Activated T-helper 1 cell treated with anti-CD3 and anti-CD28 coated beads, Interleukin-12 subunit alpha, Interleukin-12 subunit beta, Interleukin-2, Interleukin-4 antibody, amounts not matched to agents 30 ng/mL and 10 ng/mL and 1 ng/mL, durations not matched to agents 14 hours and 24 hours and 36 hours (primary cell): ENCODE data around the gene PMEL. TPM values are rescaled to one million over a fixed set of nuclear protein-coding genes. Genes with fewer than 3 reads are reported as not detected.

ENCODE experiments used
- DNase-seq: peaks from one replicate; pipeline ENCODE4 v3.0.0; 2021; ENCODE audit warnings: low spot score
- H3K27ac Mint-ChIP-seq: one replicate; pipeline ENCODE4 v1.8.0; 2021; ENCODE audit warnings: mild to moderate bottlenecking, mixed read lengths
- H3K27me3 Mint-ChIP-seq: one replicate; pipeline ENCODE4 v1.8.0; 2022; ENCODE audit warnings: mild to moderate bottlenecking, moderate library complexity, mixed read lengths; ENCODE audit not compliant: insufficient read depth
- H3K36me3 Mint-ChIP-seq: one replicate; pipeline ENCODE4 v1.8.0; 2021; ENCODE audit warnings: low read depth, mixed read lengths
- H3K4me1 Mint-ChIP-seq: one replicate; pipeline ENCODE4 v1.8.0; 2021; ENCODE audit warnings: low read depth, mixed read lengths
- H3K4me3 Mint-ChIP-seq: one replicate; pipeline ENCODE4 v1.8.0; 2021; ENCODE audit warnings: mild to moderate bottlenecking, moderate library complexity, mixed read lengths
- H3K9me3 Mint-ChIP-seq: one replicate; pipeline ENCODE4 v1.8.0; 2021; ENCODE audit warnings: mixed read lengths
- intact Hi-C: fragments of 100-400 bp; cut with micrococcal nuclease; formaldehyde crosslinking; loops from one replicate; pipeline ENCODE4 v1.15.1; 2024
- total RNA-seq: library from RNA; stranded (reverse); gene quantifications from 2 replicates; pipeline ENCODE4 v1.2.3, GENCODE V29; 2022

PMEL gene
- total RNA-seq, 1 donor from 2014 or later, result not detected

DNA sequence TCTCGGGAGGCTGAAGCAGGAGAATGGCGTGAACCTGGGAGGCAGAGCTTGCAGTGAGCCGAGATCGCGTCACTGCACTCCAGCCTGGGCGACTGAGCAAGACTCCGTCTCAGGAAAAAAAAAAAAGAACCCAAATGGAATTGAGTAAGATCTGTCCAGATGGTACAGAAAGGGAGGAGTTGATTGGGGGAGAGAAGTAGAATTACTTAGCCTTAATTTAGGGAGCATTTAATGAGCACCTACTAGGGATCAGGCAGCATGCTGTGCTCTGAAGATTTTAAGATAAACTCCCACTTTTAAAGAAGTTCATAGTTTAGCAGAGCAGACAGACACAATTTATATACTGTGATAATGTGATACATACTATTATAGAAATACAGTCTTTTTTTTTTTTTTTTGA lies 12.6 kb upstream of the PMEL start:
- Mint-ChIP-seq H3K9me3 (no peaks in the 10 kb centered on the region), H3K4me1 (peaks cover 18% of the 10 kb centered on the region), H3K36me3 (peaks cover 32% of the 10 kb centered on the region), H3K27me3 (no peaks in the 10 kb centered on the region), H3K4me3 (no peak overlapping the region), H3K27ac (no peak overlapping the region)
- DNase-seq, result no peak
- intact Hi-C loops, result no loop called here

DNA sequence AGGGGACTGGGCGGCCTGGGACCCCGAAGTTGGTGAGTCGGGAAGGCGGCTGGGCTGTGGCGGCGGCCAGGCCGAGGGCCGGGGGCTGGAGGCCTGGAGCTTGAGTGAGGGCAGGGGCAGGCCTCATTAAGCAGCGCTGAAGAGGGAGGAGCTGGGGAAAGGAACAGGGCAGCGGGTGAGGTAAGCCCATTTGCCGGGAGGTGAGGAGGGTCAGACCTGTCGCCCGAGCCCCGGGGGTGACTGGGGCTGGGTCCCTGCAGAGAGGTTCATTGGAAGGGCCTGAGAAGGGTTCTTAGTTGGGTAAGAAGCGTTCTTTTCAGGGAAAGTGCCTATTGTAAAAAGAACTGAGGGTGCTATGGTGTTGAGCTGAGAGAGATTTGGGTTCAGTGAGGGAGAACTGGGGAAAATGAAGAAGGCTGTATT lies 8.5 kb upstream of the PMEL start:
- DNase-seq, result peak; percentile 51
- H3K27ac Mint-ChIP-seq, result no peak overlapping the region
- peaks cover 25% of the 10 kb centered on the region for H3K4me1 Mint-ChIP-seq
- intact Hi-C loops, result loop anchor here (1.0 to 5.0 kb wide), 4 partner anchors 8 to 1023 kb away; partner anchors contain the start of genes CDK2, NABP2, PMEL and RNF41
- H3K36me3 Mint-ChIP-seq, result peaks cover 18% of the 10 kb centered on the region
- H3K9me3 Mint-ChIP-seq, result no peaks in the 10 kb centered on the region
- H3K4me3 Mint-ChIP-seq, result no peak overlapping the region
- H3K27me3 Mint-ChIP-seq, result no peaks in the 10 kb centered on the region

DNA sequence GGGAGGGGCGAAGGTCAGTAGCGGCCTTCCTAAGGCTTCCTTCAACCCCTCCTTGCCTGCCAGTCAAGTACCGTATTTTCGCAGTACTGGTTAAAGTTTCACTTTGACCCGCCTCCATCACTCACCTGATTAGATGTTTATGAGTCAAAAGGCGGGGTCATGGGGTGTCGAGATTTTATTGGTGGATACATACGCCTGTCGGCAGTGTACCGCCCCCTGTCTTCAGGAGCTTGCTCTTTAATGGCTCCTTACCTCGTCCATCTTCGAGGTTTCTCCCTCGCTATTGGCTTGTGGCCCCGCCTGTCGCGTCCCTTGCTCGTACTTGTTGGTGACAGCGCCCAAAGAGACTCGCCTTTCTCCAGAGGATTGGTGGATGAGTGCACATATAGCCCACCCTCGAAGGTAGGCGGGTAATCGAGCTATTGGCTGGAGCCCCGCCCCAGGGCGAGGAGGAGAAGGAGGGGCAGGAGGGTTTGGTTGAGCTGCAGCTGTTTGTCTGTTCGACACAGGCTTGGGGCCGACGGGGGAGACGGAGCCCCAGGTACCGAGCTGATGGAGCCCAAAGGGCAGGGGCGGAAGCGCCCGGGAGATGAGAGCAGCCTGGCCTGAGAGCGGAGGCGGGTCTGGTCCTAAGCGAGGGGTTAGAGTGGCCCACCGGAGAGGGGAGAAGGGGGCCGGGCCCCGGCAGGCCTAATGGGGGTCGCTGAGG lies 7.9 kb upstream of the PMEL start, which contains the start of gene RAB5B:
TSS of gene RAB5B (plus strand) at position 480 of the 709 bp plus-strand sequence. CDS start 12,883 bp downstream, outside the sequence.
- DNase-seq, result peak; percentile 98
- Mint-ChIP-seq H3K4me3 (no peak within 1 kb of the TSS), H3K36me3 (peaks cover 19% of the 10 kb centered on the region), H3K4me1 (peaks cover 20% of the 10 kb centered on the region), H3K9me3 (no peaks in the 10 kb centered on the region), H3K27me3 (no peaks in the 10 kb centered on the region), H3K27ac (no peak within 1 kb of the TSS)
- intact Hi-C loops, result loop anchor here (1.0 to 5.0 kb wide), 15 partner anchors 7 to 1024 kb away; partner anchors contain the start of genes BLOC1S1, CDK2, DNAJC14 and ESYT1

GRCh38 chr12:55972911-55973598 lies 7.2 kb upstream of the PMEL start:
- peaks cover 26% of the 10 kb centered on the region for H3K4me1 Mint-ChIP-seq
- no peaks in the 10 kb centered on the region for H3K27me3 Mint-ChIP-seq
- intact Hi-C loops, result loop anchor here (1.0 to 5.0 kb wide), 13 partner anchors 23 to 1024 kb away; partner anchors contain the start of genes BLOC1S1, DNAJC14, ESYT1 and IKZF4
- no peak overlapping the region for H3K4me3 Mint-ChIP-seq
- no peaks in the 10 kb centered on the region for H3K9me3 Mint-ChIP-seq
- no peak overlapping the region for H3K27ac Mint-ChIP-seq
- H3K36me3 Mint-ChIP-seq, result peaks cover 20% of the 10 kb centered on the region
- peak; percentile 15 for DNase-seq

DNA sequence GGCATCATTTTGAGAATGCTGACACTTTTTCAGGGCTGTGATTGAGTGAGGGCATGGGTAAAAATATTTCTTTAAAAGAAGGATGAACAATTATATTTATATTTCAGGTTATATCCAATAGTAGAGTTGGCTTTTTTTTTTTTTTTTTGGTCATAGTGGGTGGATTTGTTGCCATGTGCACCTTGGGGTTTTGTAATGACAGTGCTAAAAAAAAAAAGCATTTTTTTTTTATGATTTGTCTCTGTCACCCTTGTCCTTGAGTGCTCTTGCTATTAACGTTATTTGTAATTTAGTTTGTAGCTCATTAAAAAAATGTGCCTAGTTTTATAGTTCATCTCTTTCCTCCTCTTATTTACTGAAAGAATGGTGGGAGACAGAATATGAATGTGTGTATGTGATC lies 6.6 kb upstream of the PMEL start:
- Mint-ChIP-seq H3K27me3 (no peaks in the 10 kb centered on the region), H3K4me3 (peak overlapping the region; percentile 15), H3K4me1 (peaks cover 32% of the 10 kb centered on the region), H3K36me3 (peaks cover 24% of the 10 kb centered on the region), H3K27ac (no peak overlapping the region), H3K9me3 (no peaks in the 10 kb centered on the region)
- intact Hi-C loops, result loop anchor here (2.0 to 5.0 kb wide), 3 partner anchors 48 to 1025 kb away; partner anchors contain the start of genes IKZF4, NABP2 and RNF41
- DNase-seq, result no peak

DNA sequence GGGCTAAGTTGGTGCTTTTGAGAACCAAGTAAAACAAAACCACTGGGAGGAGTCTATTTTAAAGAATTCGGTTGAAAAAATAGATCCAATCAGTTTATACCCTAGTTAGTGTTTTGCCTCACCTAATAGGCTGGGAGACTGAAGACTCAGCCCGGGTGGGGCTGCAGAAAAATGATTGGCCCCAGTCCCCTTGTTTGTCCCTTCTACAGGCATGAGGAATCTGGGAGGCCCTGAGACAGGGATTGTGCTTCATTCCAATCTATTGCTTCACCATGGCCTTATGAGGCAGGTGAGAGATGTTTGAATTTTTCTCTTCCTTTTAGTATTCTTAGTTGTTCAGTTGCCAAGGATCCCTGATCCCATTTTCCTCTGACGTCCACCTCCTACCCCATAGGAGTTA lies 6.2 kb upstream of the PMEL start:
- Mint-ChIP-seq H3K4me3 (peak overlapping the region; percentile 15), H3K9me3 (no peaks in the 10 kb centered on the region), H3K27me3 (no peaks in the 10 kb centered on the region), H3K36me3 (peaks cover 24% of the 10 kb centered on the region), H3K4me1 (peaks cover 29% of the 10 kb centered on the region), H3K27ac (no peak overlapping the region)
- intact Hi-C loops, result loop anchor here (2.0 to 5.0 kb wide), 3 partner anchors 49 to 1025 kb away; partner anchors contain the start of genes IKZF4, NABP2 and RNF41
- no peak for DNase-seq

- intact Hi-C loops, result loop anchor here (5.0 kb wide), 2 partner anchors 252 to 1027 kb away; partner anchors contain the start of genes NABP2 and RNF41
- peaks cover 34% of the 10 kb centered on the region for H3K4me1 Mint-ChIP-seq
- H3K27ac Mint-ChIP-seq, result no peak overlapping the region
- no peaks in the 10 kb centered on the region for H3K9me3 Mint-ChIP-seq
- DNase-seq, result no peak
- H3K27me3 Mint-ChIP-seq, result no peaks in the 10 kb centered on the region
- H3K4me3 Mint-ChIP-seq, result no peak overlapping the region
- peaks cover 23% of the 10 kb centered on the region for H3K36me3 Mint-ChIP-seq
These were observed 4.9 kb upstream of the PMEL start for GRCh38 chr12:55970775-55971174.

GRCh38 chr12:55969356-55969755 lies 3.5 kb upstream of the PMEL start:
- H3K4me3 Mint-ChIP-seq, result no peak overlapping the region
- H3K4me1 Mint-ChIP-seq, result peaks cover 41% of the 10 kb centered on the region
- H3K27ac Mint-ChIP-seq, result no peak overlapping the region

GRCh38 chr12:55966408-55967281 lies 803 bp upstream of the PMEL start, which contains the start of gene CDK2:
TSS of gene CDK2 (plus strand) at chr12:55966830. CDS start at chr12:55967009, 179 bp downstream.
- no peaks in the 10 kb centered on the region for H3K9me3 Mint-ChIP-seq
- peaks cover 21% of the 10 kb centered on the region for H3K36me3 Mint-ChIP-seq
- H3K4me3 Mint-ChIP-seq, result peak within 1 kb of the TSS; percentile 98
- intact Hi-C loops, result loop anchor here (1.0 kb wide), 3 partner anchors 8 to 41 kb away; partner anchors contain the start of gene RAB5B
- peak within 1 kb of the TSS; percentile 90 for H3K27ac Mint-ChIP-seq
- H3K4me1 Mint-ChIP-seq, result peaks cover 34% of the 10 kb centered on the region
- DNase-seq, result peak; percentile 89
- H3K27me3 Mint-ChIP-seq, result no peaks in the 10 kb centered on the region

More at GRCh38 chr12:55969356-55969755, 3.5 kb upstream of the PMEL start:
- intact Hi-C loops, result no loop called here
- Mint-ChIP-seq H3K36me3 (peaks cover 21% of the 10 kb centered on the region), H3K9me3 (no peaks in the 10 kb centered on the region), H3K27me3 (no peaks in the 10 kb centered on the region)
- DNase-seq, result no peak

GRCh38 chr12:55965240-55965639 lies 602 bp downstream of the PMEL start:
- intact Hi-C loops, result no loop called here
- H3K4me3 Mint-ChIP-seq, result peak overlapping the region; percentile 98
- no peaks in the 10 kb centered on the region for H3K27me3 Mint-ChIP-seq
- peaks cover 15% of the 10 kb centered on the region for H3K36me3 Mint-ChIP-seq
- peaks cover 34% of the 10 kb centered on the region for H3K4me1 Mint-ChIP-seq
- H3K27ac Mint-ChIP-seq, result no peak overlapping the region
- no peaks in the 10 kb centered on the region for H3K9me3 Mint-ChIP-seq
- DNase-seq, result no peak

DNA sequence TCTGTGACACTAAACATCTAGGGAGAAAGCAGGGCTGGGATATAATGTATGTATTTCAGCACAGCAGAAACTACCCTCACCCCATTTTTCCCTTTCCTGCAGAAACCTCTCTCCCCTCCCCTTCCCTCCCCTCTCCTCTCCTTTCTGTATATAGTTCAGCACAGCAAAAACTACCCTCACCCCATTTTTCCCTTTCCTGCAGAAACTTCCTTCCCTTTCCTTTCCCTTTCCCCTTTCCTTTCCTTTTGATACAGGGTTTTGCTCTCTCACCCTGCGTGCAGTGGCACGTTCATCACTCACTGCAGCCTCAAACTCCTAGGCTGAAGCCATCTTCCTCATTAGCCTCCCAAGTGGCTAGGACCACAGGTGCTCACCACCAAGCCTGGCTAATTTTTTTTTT lies 2.1 kb downstream of the PMEL start:
- H3K36me3 Mint-ChIP-seq, result peaks cover 11% of the 10 kb centered on the region
- intact Hi-C loops, result no loop called here
- no peak overlapping the region for H3K27ac Mint-ChIP-seq
- no peaks in the 10 kb centered on the region for H3K27me3 Mint-ChIP-seq
- DNase-seq, result no peak
- H3K4me3 Mint-ChIP-seq, result no peak overlapping the region
- H3K4me1 Mint-ChIP-seq, result peaks cover 34% of the 10 kb centered on the region
- H3K9me3 Mint-ChIP-seq, result no peaks in the 10 kb centered on the region
